ENCODE results near the gene WFIKKN2. TPM values are rescaled to one million over a fixed set of nuclear protein-coding genes. Genes with fewer than 3 reads are reported as not detected.

WFIKKN2 gene, protein sequence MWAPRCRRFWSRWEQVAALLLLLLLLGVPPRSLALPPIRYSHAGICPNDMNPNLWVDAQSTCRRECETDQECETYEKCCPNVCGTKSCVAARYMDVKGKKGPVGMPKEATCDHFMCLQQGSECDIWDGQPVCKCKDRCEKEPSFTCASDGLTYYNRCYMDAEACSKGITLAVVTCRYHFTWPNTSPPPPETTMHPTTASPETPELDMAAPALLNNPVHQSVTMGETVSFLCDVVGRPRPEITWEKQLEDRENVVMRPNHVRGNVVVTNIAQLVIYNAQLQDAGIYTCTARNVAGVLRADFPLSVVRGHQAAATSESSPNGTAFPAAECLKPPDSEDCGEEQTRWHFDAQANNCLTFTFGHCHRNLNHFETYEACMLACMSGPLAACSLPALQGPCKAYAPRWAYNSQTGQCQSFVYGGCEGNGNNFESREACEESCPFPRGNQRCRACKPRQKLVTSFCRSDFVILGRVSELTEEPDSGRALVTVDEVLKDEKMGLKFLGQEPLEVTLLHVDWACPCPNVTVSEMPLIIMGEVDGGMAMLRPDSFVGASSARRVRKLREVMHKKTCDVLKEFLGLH
- total RNA-seq (2014; rRNA removed; shearing (Covaris generic)) (not detected in 2 replicates), polyA plus RNA-seq (2016; fragmentation: Nextera tagmentation; extraction: Ambion mirVana) (not detected in 2 replicates)
- long read RNA-seq: 0 reads

GRCh38 chr17:50835301-50836234 is at the start of gene WFIKKN2:
Gene WFIKKN2, plus strand, starts transcription at chr17:50835586. Its CDS starts 352 bp downstream, at chr17:50835938.
- H3K79me2 ChIP-seq (replicated peaks; ENCODE audit: insufficient read depth): no peaks in the 10 kb centered on the region
- peaks cover 13% of the 10 kb centered on the region for H3K27me3 Mint-ChIP-seq (ENCODE audit: insufficient read depth, low read depth, poor library complexity)
- no peak within 1 kb of the TSS for H3K27ac ChIP-seq (ENCODE audit: low read depth)
- no peaks in the 10 kb centered on the region for H3F3A ChIP-seq (replicated peaks; ENCODE audit: low read depth)
- no peaks in the 10 kb centered on the region for H3K27me3 ChIP-seq (ENCODE audit: insufficient read depth)
- no peak for DNase-seq (ENCODE audit: low spot score)
- no peak within 1 kb of the TSS; the same call in 1 of the 2 replicates for H3K27ac Mint-ChIP-seq
- H3K9me2 ChIP-seq (ENCODE audit: insufficient read depth): no peaks in the 10 kb centered on the region
- peak within 1 kb of the TSS; percentile 38; the same call in 1 of the 2 replicates for H3K4me2 ChIP-seq
- peaks cover 23% of the 10 kb centered on the region for H3K4me1 ChIP-seq (ENCODE audit: insufficient read depth)
- H3K4me1 Mint-ChIP-seq: peaks cover 42% of the 10 kb centered on the region
- no peak within 1 kb of the TSS for H3K4me3 ChIP-seq
- H3K4me3 Mint-ChIP-seq: no peak within 1 kb of the TSS; the same call in 2 of the 3 replicates
- H3K36me3 Mint-ChIP-seq (ENCODE audit: low read depth): no peaks in the 10 kb centered on the region
- no peaks in the 10 kb centered on the region for H4K20me1 ChIP-seq (replicated peaks; ENCODE audit: insufficient read depth)
- H3K36me3 ChIP-seq (ENCODE audit: insufficient read depth): no peaks in the 10 kb centered on the region; the same call in 1 of the 2 replicates
- peak; percentile 20 for ATAC-seq
- H2AFZ ChIP-seq: peak within 1 kb of the TSS; percentile 96
- H3K9me3 Mint-ChIP-seq: no peaks in the 10 kb centered on the region
- TF ChIP-seq POLR2AphosphoS5 (IDR thresholded peaks at IDR 0.05; ENCODE audit: low read depth) (no peak), EZH2 (IDR thresholded peaks at IDR 0.05; ENCODE audit: low read depth, unreplicated experiment) (no peak), JUNB (IDR thresholded peaks at IDR 0.05; ENCODE audit: unreplicated experiment) (no peak), ZNF331 (CRISPR knock-in tag; IDR thresholded peaks at IDR 0.05; ENCODE audit: low read depth) (no peak), CREB1 (CRISPR knock-in tag; IDR thresholded peaks at IDR 0.05; ENCODE audit: low read depth) (no peak), STAT1 (IDR thresholded peaks at IDR 0.05; ENCODE audit: unreplicated experiment) (no peak), NANOG (IDR thresholded peaks at IDR 0.05; ENCODE audit: borderline replicate concordance) (no peak), EZH2phosphoT487 (IDR thresholded peaks at IDR 0.05; ENCODE audit: unreplicated experiment) (no peak), ETS1 (IDR thresholded peaks at IDR 0.05) (no peak)
- TF ChIP-seq, protein P1, sequence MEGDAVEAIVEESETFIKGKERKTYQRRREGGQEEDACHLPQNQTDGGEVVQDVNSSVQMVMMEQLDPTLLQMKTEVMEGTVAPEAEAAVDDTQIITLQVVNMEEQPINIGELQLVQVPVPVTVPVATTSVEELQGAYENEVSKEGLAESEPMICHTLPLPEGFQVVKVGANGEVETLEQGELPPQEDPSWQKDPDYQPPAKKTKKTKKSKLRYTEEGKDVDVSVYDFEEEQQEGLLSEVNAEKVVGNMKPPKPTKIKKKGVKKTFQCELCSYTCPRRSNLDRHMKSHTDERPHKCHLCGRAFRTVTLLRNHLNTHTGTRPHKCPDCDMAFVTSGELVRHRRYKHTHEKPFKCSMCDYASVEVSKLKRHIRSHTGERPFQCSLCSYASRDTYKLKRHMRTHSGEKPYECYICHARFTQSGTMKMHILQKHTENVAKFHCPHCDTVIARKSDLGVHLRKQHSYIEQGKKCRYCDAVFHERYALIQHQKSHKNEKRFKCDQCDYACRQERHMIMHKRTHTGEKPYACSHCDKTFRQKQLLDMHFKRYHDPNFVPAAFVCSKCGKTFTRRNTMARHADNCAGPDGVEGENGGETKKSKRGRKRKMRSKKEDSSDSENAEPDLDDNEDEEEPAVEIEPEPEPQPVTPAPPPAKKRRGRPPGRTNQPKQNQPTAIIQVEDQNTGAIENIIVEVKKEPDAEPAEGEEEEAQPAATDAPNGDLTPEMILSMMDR (conservative IDR thresholded peaks at IDR 0.05; ENCODE audit: low read depth in 2 of 2): no peak
- TF ChIP-seq, protein P2, sequence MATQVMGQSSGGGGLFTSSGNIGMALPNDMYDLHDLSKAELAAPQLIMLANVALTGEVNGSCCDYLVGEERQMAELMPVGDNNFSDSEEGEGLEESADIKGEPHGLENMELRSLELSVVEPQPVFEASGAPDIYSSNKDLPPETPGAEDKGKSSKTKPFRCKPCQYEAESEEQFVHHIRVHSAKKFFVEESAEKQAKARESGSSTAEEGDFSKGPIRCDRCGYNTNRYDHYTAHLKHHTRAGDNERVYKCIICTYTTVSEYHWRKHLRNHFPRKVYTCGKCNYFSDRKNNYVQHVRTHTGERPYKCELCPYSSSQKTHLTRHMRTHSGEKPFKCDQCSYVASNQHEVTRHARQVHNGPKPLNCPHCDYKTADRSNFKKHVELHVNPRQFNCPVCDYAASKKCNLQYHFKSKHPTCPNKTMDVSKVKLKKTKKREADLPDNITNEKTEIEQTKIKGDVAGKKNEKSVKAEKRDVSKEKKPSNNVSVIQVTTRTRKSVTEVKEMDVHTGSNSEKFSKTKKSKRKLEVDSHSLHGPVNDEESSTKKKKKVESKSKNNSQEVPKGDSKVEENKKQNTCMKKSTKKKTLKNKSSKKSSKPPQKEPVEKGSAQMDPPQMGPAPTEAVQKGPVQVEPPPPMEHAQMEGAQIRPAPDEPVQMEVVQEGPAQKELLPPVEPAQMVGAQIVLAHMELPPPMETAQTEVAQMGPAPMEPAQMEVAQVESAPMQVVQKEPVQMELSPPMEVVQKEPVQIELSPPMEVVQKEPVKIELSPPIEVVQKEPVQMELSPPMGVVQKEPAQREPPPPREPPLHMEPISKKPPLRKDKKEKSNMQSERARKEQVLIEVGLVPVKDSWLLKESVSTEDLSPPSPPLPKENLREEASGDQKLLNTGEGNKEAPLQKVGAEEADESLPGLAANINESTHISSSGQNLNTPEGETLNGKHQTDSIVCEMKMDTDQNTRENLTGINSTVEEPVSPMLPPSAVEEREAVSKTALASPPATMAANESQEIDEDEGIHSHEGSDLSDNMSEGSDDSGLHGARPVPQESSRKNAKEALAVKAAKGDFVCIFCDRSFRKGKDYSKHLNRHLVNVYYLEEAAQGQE (IDR thresholded peaks at IDR 0.05; ENCODE audit: unreplicated experiment): no peak

Data from GM23338 (cell line).